ENCODE data around the gene ZBTB5. TPM values are rescaled to one million over a fixed set of nuclear protein-coding genes. Genes with fewer than 3 reads are reported as not detected.

Gene ZBTB5
- total and polyA plus RNA-seq, 9 donors = 7.4 to 13.7 (median 11.8) TPM

GRCh38 chr9:37455884-37456647, 9.2 kb downstream of the ZBTB5 start:
- H3K36me3 ChIP-seq = no peaks in the 10 kb centered on the region
- H3K4me3 ChIP-seq = no peak overlapping the region
- intact Hi-C loops (cut with DNase I) = no loop called here
- no peaks in the 10 kb centered on the region for H3K27me3 ChIP-seq
- peaks cover 14% of the 10 kb centered on the region for H3K4me1 ChIP-seq (ENCODE audit: insufficient read depth)
- WGBS, 3 donors = 75 to 82% (median 80%) methylated on average over 7 of the region's 7 CpGs
- no peak for DNase-seq
- no peak overlapping the region for H3K27ac ChIP-seq
- TF ChIP-seq, protein P1, sequence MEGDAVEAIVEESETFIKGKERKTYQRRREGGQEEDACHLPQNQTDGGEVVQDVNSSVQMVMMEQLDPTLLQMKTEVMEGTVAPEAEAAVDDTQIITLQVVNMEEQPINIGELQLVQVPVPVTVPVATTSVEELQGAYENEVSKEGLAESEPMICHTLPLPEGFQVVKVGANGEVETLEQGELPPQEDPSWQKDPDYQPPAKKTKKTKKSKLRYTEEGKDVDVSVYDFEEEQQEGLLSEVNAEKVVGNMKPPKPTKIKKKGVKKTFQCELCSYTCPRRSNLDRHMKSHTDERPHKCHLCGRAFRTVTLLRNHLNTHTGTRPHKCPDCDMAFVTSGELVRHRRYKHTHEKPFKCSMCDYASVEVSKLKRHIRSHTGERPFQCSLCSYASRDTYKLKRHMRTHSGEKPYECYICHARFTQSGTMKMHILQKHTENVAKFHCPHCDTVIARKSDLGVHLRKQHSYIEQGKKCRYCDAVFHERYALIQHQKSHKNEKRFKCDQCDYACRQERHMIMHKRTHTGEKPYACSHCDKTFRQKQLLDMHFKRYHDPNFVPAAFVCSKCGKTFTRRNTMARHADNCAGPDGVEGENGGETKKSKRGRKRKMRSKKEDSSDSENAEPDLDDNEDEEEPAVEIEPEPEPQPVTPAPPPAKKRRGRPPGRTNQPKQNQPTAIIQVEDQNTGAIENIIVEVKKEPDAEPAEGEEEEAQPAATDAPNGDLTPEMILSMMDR (IDR thresholded peaks at IDR 0.05) = no peak
- TF ChIP-seq EP300 (IDR thresholded peaks at IDR 0.05) = no peak
- no peak for TF ChIP-seq POLR2A (IDR thresholded peaks at IDR 0.05)
- no peaks in the 10 kb centered on the region for H3K9me3 ChIP-seq

- TF ChIP-seq EP300 (IDR thresholded peaks at IDR 0.05) (no peak), POLR2A (IDR thresholded peaks at IDR 0.05) (no peak)
- TF ChIP-seq, protein P1 (IDR thresholded peaks at IDR 0.05) = no peak
- H3K27ac ChIP-seq = no peak overlapping the region
- intact Hi-C loops (cut with DNase I) = no loop called here
Observed at GRCh38 chr9:37454238-37454637, 11.0 kb downstream of the ZBTB5 start.

GRCh38 chr9:37453827-37454226, 11.4 kb downstream of the ZBTB5 start:
- peaks cover 14% of the 10 kb centered on the region for H3K4me1 ChIP-seq (ENCODE audit: insufficient read depth)
- intact Hi-C loops (cut with DNase I) = no loop called here

More at GRCh38 chr9:37454238-37454637, 11.0 kb downstream of the ZBTB5 start:
- Histone ChIP-seq H3K9me3 (no peaks in the 10 kb centered on the region), H3K27me3 (no peaks in the 10 kb centered on the region), H3K4me3 (no peak overlapping the region), H3K36me3 (no peaks in the 10 kb centered on the region), H3K4me1 (ENCODE audit: insufficient read depth) (peaks cover 14% of the 10 kb centered on the region)
- no peak for DNase-seq

DNA sequence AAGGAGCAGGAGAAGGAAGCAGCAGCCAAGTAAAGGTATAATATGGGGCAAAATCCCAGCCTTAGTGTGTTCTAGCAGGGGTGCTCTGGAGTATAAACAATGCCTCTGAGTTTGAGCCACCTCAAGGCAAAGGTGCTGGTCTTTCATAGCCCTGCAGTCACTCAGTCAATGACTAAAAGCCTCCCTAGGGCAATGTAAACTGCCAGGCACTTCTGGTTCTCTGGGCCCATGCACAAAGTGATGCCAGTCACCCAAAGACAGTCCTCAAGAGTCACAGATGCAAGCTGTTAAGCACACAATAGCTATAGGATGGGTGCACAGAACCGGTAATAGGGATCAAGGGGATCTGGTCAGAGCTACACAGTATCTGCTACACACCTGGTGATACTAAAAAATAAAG, 12.6 kb downstream of the ZBTB5 start:
- Histone ChIP-seq H3K9me3 (no peaks in the 10 kb centered on the region), H3K27me3 (no peaks in the 10 kb centered on the region), H3K27ac (no peak overlapping the region), H3K4me3 (no peak overlapping the region), H3K4me1 (ENCODE audit: insufficient read depth) (peaks cover 14% of the 10 kb centered on the region), H3K36me3 (no peaks in the 10 kb centered on the region)
- no peak for DNase-seq
- TF ChIP-seq, protein P1 (IDR thresholded peaks at IDR 0.05) = no peak
- TF ChIP-seq EP300 (IDR thresholded peaks at IDR 0.05) (no peak), POLR2A (IDR thresholded peaks at IDR 0.05) (no peak)
- 88% methylated on average over 1 of the region's 1 CpG for WGBS, 3 donors
- intact Hi-C loops (cut with DNase I) = no loop called here

More at GRCh38 chr9:37453827-37454226, 11.4 kb downstream of the ZBTB5 start:
- WGBS, 3 donors = 90 to 97% (median 97%) methylated on average over 1 of the region's 1 CpG
- no peaks in the 10 kb centered on the region for H3K27me3 ChIP-seq
- H3K9me3 ChIP-seq = no peaks in the 10 kb centered on the region
- TF ChIP-seq, protein P1 (IDR thresholded peaks at IDR 0.05) = no peak
- no peak for TF ChIP-seq EP300 (IDR thresholded peaks at IDR 0.05)
- no peak for TF ChIP-seq POLR2A (IDR thresholded peaks at IDR 0.05)
- DNase-seq = no peak
- H3K4me3 ChIP-seq = no peak overlapping the region
- H3K36me3 ChIP-seq = no peaks in the 10 kb centered on the region
- no peak overlapping the region for H3K27ac ChIP-seq

Measured in ovary (tissue), 9 donors.